GM19463 (cell line): Measurements from ENCODE around the gene LDLRAP1.

Experiments
- ATAC-seq: cut with Tn5 transposase; IDR thresholded peaks from one replicate; pipeline ENCODE4 v1.9.1; 2021; ENCODE audit warnings: mild to moderate bottlenecking, moderate library complexity; ENCODE audit not compliant: unreplicated experiment

LDLRAP1 gene

GRCh38 chr1:25523542-25523941, 19.9 kb upstream of the LDLRAP1 start:
- no peak for ATAC-seq

GRCh38 chr1:25524568-25525360, 18.6 kb upstream of the LDLRAP1 start:
- ATAC-seq = no peak

- no peak for ATAC-seq
These were observed 18.1 kb upstream of the LDLRAP1 start for GRCh38 chr1:25525361-25525688.

GRCh38 chr1:25526753-25527152, 16.7 kb upstream of the LDLRAP1 start:
- ATAC-seq = no peak

- ATAC-seq = no peak
These were observed 16.1 kb upstream of the LDLRAP1 start for GRCh38 chr1:25527226-25527846.

- ATAC-seq = no peak
These were observed 15.3 kb upstream of the LDLRAP1 start for GRCh38 chr1:25527946-25528595.

GRCh38 chr1:25528881-25529517, 14.4 kb upstream of the LDLRAP1 start:
- no peak for ATAC-seq

- ATAC-seq = no peak
These were observed 13.8 kb upstream of the LDLRAP1 start for GRCh38 chr1:25529518-25530185.

- ATAC-seq = no peak
These were observed 13.0 kb upstream of the LDLRAP1 start for GRCh38 chr1:25530186-25531081.

- ATAC-seq = no peak
These were observed 12.3 kb upstream of the LDLRAP1 start for GRCh38 chr1:25531082-25531461.

GRCh38 chr1:25532970-25533369, 10.4 kb upstream of the LDLRAP1 start:
- no peak for ATAC-seq

- no peak for ATAC-seq
These were observed 9.5 kb upstream of the LDLRAP1 start for GRCh38 chr1:25533775-25534409.

GRCh38 chr1:25534410-25534788, 9.0 kb upstream of the LDLRAP1 start:
- no peak for ATAC-seq

- ATAC-seq = no peak
These were observed 7.3 kb upstream of the LDLRAP1 start for GRCh38 chr1:25536124-25536523.

- no peak for ATAC-seq
These were observed 6.1 kb upstream of the LDLRAP1 start for GRCh38 chr1:25537153-25537831.

- ATAC-seq = no peak
These were observed 5.1 kb upstream of the LDLRAP1 start for GRCh38 chr1:25538191-25538767.

- ATAC-seq = no peak
These were observed 2.6 kb upstream of the LDLRAP1 start for GRCh38 chr1:25540750-25541342.

GRCh38 chr1:25541425-25541824, 2.0 kb upstream of the LDLRAP1 start:
- no peak for ATAC-seq
